Caco-2 (cell line): ENCODE results near the gene OASL. TPM values are rescaled to one million over a fixed set of nuclear protein-coding genes. Genes with fewer than 3 reads are reported as not detected.

Source experiments
- BruUV-seq: library from RNA; stranded (reverse); fragments of 400-500 nt; replicated peaks from 2 replicates; lab custom pipeline; 2021; lab: Mats Ljungman, UMichigan
- CTCF ChIA-PET: fragments of 300-600 bp; sonication (Branson Sonifier 250); formaldehyde crosslinking; loops from one replicate; lab custom pipeline; 2022; ENCODE audit warnings: antibody characterized with exemption; lab: Charles Lee
- POLR2A ChIA-PET: fragments of 300-600 bp; sonication (Branson Sonifier 250); formaldehyde crosslinking; loops from one replicate; lab custom pipeline; 2022; ENCODE audit warnings: antibody characterized with exemption; lab: Charles Lee
- DNase-seq, 2 experiments: peaks; one replicate each; pipeline versions ENCODE4 v3.0.0 to v3.0.0-alpha.2; 2020 to 2022
- H3K27me3 ChIP-seq: replicated peaks from 2 replicates; pipeline ENCODE4 v1.6.0; 2011; ENCODE audit warnings: low read length; ENCODE audit not compliant: control insufficient read depth, insufficient read depth
- H3K36me3 ChIP-seq: 2 replicates; pipeline ENCODE4 v1.5.1; 2011; ENCODE audit warnings: low read length; ENCODE audit not compliant: control insufficient read depth, insufficient read depth
- H3K4me1 ChIP-seq: fragments of 250-450 bp; sonication (Bioruptor Pico); 2 replicates; pipeline ENCODE4 v1.5.1; 2020; ENCODE audit warnings: mild to moderate bottlenecking
- H3K4me3 ChIP-seq: 2 replicates; pipeline ENCODE4 v1.5.1; 2011; ENCODE audit warnings: low read depth, mild to moderate bottlenecking, control low read depth, low read length
- H3K9me3 ChIP-seq: fragments of 250-450 bp; sonication (Bioruptor Pico); 2 replicates; pipeline ENCODE4 v1.5.1; 2020; ENCODE audit warnings: mild to moderate bottlenecking, moderate library complexity
- H3K27ac Mint-ChIP-seq: one replicate; pipeline ENCODE4 v1.8.0; 2022; ENCODE audit warnings: mixed read lengths; ENCODE audit not compliant: unreplicated experiment
- H3K27me3 Mint-ChIP-seq: one replicate; pipeline ENCODE4 v1.8.0; 2022; ENCODE audit warnings: mixed read lengths; ENCODE audit not compliant: insufficient read depth, unreplicated experiment
- H3K36me3 Mint-ChIP-seq: one replicate; pipeline ENCODE4 v1.8.0; 2022; ENCODE audit warnings: mild to moderate bottlenecking, mixed read lengths; ENCODE audit not compliant: insufficient read depth, unreplicated experiment
- H3K4me1 Mint-ChIP-seq: one replicate; pipeline ENCODE4 v1.8.0; 2022; ENCODE audit warnings: low read depth, mixed read lengths; ENCODE audit not compliant: unreplicated experiment
- H3K4me3 Mint-ChIP-seq: one replicate; pipeline ENCODE4 v1.8.0; 2022; ENCODE audit warnings: mild to moderate bottlenecking, moderate library complexity, mixed read lengths; ENCODE audit not compliant: unreplicated experiment
- H3K9me3 Mint-ChIP-seq: one replicate; pipeline ENCODE4 v1.8.0; 2022; ENCODE audit warnings: mixed read lengths; ENCODE audit not compliant: unreplicated experiment
- intact Hi-C: fragments of 100-400 bp; cut with micrococcal nuclease; formaldehyde crosslinking; loops from one replicate; pipeline ENCODE4 v1.10.0; 2022; ENCODE audit not compliant: unreplicated experiment
- total RNA-seq: library from RNA; stranded (reverse); gene quantifications from 2 replicates; pipeline ENCODE4 v1.2.3, GENCODE V29; 2022
- TF ChIP-seq, protein P1 (sequence below), 2 experiments: fragments of 200-600 bp in 1 of 2; IDR thresholded peaks; 1 replicate in 1 of 2; 2 replicates in 1 of 2; pipeline versions ENCODE4 v1.5.1 to v1.8.0; 2011 to 2022; ENCODE audit warnings: antibody characterized with exemption in 1 of 2, control low read depth in 1 of 2, inconsistent platforms in 1 of 2, low read depth in 1 of 2, low read length in 1 of 2, mild to moderate bottlenecking in 1 of 2, moderate library complexity in 1 of 2; ENCODE audit not compliant: insufficient read depth in 1 of 2, severe bottlenecking in 1 of 2, unreplicated experiment in 1 of 2

OASL gene
- total RNA-seq, 1 experiment from 2014 or later, result 0.11 TPM

DNA sequence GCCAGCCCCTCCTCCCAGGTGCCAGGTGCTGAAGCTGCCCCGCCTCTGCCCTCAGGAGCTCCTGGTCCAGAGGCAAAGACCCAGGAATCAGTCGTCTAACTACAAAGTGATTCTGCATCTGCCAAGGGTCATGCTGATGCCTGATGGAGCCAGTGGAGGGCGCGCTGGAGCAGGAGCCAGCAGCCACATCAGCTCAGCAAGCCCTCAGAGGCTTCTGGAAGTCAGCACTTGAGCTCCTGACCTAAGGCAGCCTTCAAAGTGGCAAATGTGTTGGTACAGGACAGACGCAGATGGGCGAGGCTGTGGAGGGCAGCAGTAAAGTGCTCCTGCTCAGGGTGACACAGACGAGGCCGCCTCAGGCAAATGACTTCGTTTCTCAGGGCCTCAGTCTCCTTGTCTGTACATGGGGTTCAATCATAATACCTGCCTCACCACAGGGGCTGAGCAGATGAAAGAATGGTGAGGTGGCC is 33.7 kb downstream of the OASL start:
- Histone ChIP-seq H3K4me1 (no peaks in the 10 kb centered on the region), H3K4me3 (no peak overlapping the region), H3K9me3 (no peaks in the 10 kb centered on the region), H3K36me3 (peaks cover 3% of the 10 kb centered on the region), H3K27me3 (no peaks in the 10 kb centered on the region)
- TF ChIP-seq, protein P1, sequence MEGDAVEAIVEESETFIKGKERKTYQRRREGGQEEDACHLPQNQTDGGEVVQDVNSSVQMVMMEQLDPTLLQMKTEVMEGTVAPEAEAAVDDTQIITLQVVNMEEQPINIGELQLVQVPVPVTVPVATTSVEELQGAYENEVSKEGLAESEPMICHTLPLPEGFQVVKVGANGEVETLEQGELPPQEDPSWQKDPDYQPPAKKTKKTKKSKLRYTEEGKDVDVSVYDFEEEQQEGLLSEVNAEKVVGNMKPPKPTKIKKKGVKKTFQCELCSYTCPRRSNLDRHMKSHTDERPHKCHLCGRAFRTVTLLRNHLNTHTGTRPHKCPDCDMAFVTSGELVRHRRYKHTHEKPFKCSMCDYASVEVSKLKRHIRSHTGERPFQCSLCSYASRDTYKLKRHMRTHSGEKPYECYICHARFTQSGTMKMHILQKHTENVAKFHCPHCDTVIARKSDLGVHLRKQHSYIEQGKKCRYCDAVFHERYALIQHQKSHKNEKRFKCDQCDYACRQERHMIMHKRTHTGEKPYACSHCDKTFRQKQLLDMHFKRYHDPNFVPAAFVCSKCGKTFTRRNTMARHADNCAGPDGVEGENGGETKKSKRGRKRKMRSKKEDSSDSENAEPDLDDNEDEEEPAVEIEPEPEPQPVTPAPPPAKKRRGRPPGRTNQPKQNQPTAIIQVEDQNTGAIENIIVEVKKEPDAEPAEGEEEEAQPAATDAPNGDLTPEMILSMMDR (IDR thresholded peaks at IDR 0.05; ENCODE audit: insufficient read depth in 1 of 2, low read depth in 1 of 2, low read length in 1 of 2, severe bottlenecking in 1 of 2, unreplicated experiment in 1 of 2), result peak; percentile 61 to 64
- H3K9me3 Mint-ChIP-seq, result no peaks in the 10 kb centered on the region
- CTCF ChIA-PET, result interaction anchor here (0.7 to 2.0 kb wide), 11 partner anchors 20 to 356 kb away, joined by 3 to 11 read pairs (median 4); partner anchors contain the start of gene HNF1A
- H3K4me3 Mint-ChIP-seq, result no peak overlapping the region
- no TSS peak for BruUV-seq
- peak; percentile 66 to 69 for DNase-seq
- peak overlapping the region; percentile 37 for H3K27ac Mint-ChIP-seq
- peaks cover 65% of the 10 kb centered on the region for H3K36me3 Mint-ChIP-seq
- no peaks in the 10 kb centered on the region for H3K4me1 Mint-ChIP-seq
- POLR2A ChIA-PET, result interaction anchor here (0.6 to 1.4 kb wide), 2 partner anchors 27 to 52 kb away, joined by 3 to 5 read pairs; partner anchors contain the start of gene HNF1A
- intact Hi-C loops, result loop anchor here (1.0 to 5.0 kb wide), 3 partner anchors 69 to 107 kb away; no protein-coding TSS in a partner anchor
- H3K27me3 Mint-ChIP-seq, result no peaks in the 10 kb centered on the region

DNA sequence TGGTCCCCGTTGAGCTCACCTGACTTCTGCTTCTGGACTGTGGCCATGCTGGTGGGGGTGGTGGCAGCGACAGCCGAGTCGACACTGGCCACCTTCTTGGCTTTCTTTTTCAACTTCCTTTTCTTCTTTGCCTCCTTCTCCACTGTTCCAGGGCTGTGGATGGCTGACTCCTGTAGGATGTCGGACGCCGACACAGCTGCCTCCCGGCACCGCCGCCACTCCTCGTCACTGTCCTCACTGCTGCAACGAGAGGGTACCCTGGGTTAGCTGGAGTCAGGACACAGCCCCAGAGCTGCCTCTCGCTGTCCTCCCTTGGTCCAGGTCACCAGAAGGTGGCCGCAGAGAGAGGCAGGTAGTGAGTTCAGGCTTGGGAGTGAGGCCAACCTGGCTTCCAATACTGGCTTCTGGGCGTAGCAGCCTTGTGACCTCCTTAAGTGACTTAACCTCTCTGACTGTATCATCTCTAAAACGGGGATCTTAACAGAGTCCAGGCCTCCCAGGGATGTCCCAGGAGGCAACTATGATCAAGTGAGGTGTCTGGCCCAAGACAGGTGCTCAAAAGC is 34.7 kb downstream of the OASL start:
- Histone ChIP-seq H3K27me3 (no peaks in the 10 kb centered on the region), H3K4me3 (no peak overlapping the region), H3K9me3 (no peaks in the 10 kb centered on the region), H3K4me1 (no peaks in the 10 kb centered on the region), H3K36me3 (peaks cover 5% of the 10 kb centered on the region)
- intact Hi-C loops, result loop anchor here (2.0 kb wide), 1 partner anchor 68 kb away; no protein-coding TSS in a partner anchor
- Mint-ChIP-seq H3K27ac (no peak overlapping the region), H3K36me3 (peaks cover 67% of the 10 kb centered on the region), H3K4me1 (no peaks in the 10 kb centered on the region), H3K9me3 (no peaks in the 10 kb centered on the region), H3K4me3 (no peak overlapping the region), H3K27me3 (no peaks in the 10 kb centered on the region)
- TF ChIP-seq, protein P1 (IDR thresholded peaks at IDR 0.05; ENCODE audit: insufficient read depth in 1 of 2, low read depth in 1 of 2, low read length in 1 of 2, severe bottlenecking in 1 of 2, unreplicated experiment in 1 of 2), result no peak
- no peak for DNase-seq
- POLR2A ChIA-PET, result interaction anchor here (0.5 to 1.4 kb wide), 2 partner anchors 26 to 30 kb away, joined by 3 to 5 read pairs; partner anchors contain the start of gene HNF1A
- no TSS peak for BruUV-seq
- CTCF ChIA-PET, result interaction anchor here (0.5 to 2.0 kb wide), 4 partner anchors 20 to 355 kb away, joined by 3 to 10 read pairs (median 4); partner anchors contain the start of gene HNF1A

DNA sequence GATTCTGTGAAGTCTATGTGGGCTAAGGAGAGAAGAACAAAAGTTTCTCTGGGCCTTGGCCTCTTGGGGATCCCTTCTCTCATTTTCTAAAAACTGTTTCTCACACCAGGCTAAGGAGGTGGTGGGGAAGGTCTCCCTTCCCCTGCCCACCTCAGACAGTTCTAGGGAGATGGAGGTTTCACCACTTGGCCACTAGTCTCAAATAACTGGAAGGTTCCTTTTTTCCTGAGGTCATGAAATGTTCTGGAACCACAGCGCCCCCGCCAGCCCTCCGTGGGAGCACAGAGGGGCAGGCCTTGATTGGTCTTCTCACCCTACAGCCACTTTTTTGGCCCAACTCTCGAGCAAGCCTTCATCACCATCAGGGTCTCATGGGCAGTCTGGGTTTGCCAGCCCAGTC is 35.4 kb downstream of the OASL start:
- Histone ChIP-seq H3K36me3 (peaks cover 5% of the 10 kb centered on the region), H3K27me3 (no peaks in the 10 kb centered on the region), H3K4me1 (no peaks in the 10 kb centered on the region), H3K4me3 (no peak overlapping the region), H3K9me3 (no peaks in the 10 kb centered on the region)
- Mint-ChIP-seq H3K4me1 (no peaks in the 10 kb centered on the region), H3K36me3 (peaks cover 67% of the 10 kb centered on the region), H3K4me3 (no peak overlapping the region), H3K9me3 (no peaks in the 10 kb centered on the region), H3K27me3 (no peaks in the 10 kb centered on the region), H3K27ac (no peak overlapping the region)
- intact Hi-C loops, result loop anchor here (2.0 kb wide), 2 partner anchors 23 to 67 kb away; no protein-coding TSS in a partner anchor
- CTCF ChIA-PET, result interaction anchor here (0.5 to 2.0 kb wide), 3 partner anchors 20 to 238 kb away, joined by 3 to 10 read pairs (median 6); partner anchors contain the start of gene HNF1A
- peak in 1 of 2 experiments; percentile 66 for DNase-seq
- TF ChIP-seq, protein P1 (IDR thresholded peaks at IDR 0.05; ENCODE audit: insufficient read depth in 1 of 2, low read depth in 1 of 2, low read length in 1 of 2, severe bottlenecking in 1 of 2, unreplicated experiment in 1 of 2), result peak; percentile 44 to 49
- POLR2A ChIA-PET, result interaction anchor here (1.4 kb wide), 1 partner anchor 26 kb away, joined by 5 read pairs; the partner anchor contains the start of gene HNF1A
- BruUV-seq, result no TSS peak
